Mesendoderm (in vitro differentiated cells): Measurements from ENCODE around the gene FGF5.
"Not testable (repeated sequence)": the region's sequence is repeated elsewhere in the genome, so short reads cannot be mapped to it uniquely, and the experiment has no call there.

Source experiments
- DNase-seq: peaks from one replicate; pipeline ENCODE4 v3.0.0; 2013
- H2AK5ac ChIP-seq: 2 replicates; pipeline ENCODE4 v1.6.1; 2013; ENCODE audit warnings: low read length, inconsistent platforms
- H2BK120ac ChIP-seq: 2 replicates; pipeline ENCODE4 v1.6.1; 2013; ENCODE audit warnings: low read depth, mild to moderate bottlenecking, low read length, moderate library complexity, mixed read lengths
- H2BK15ac ChIP-seq: replicated peaks from 2 replicates; pipeline ENCODE4 v1.6.1; 2013; ENCODE audit warnings: low read depth, mild to moderate bottlenecking, moderate library complexity
- H2BK5ac ChIP-seq: 2 replicates; pipeline ENCODE4 v1.6.1; 2013; ENCODE audit warnings: low read length, inconsistent platforms
- H3K18ac ChIP-seq: 2 replicates; pipeline ENCODE4 v1.6.1; 2013; ENCODE audit warnings: mild to moderate bottlenecking, low read length, mixed read lengths
- H3K23ac ChIP-seq: one replicate; pipeline ENCODE4 v1.6.1; 2013; ENCODE audit warnings: low read length
- H3K27ac ChIP-seq: 2 replicates; pipeline ENCODE4 v1.5.1; 2013; ENCODE audit warnings: low read depth, mild to moderate bottlenecking, inconsistent platforms, low read length, moderate library complexity
- H3K27me3 ChIP-seq: 2 replicates; pipeline ENCODE4 v1.6.1; 2013; ENCODE audit warnings: low read length, control low read depth, mild to moderate bottlenecking, inconsistent platforms; ENCODE audit not compliant: insufficient read depth, poor library complexity
- H3K36me3 ChIP-seq: 2 replicates; pipeline ENCODE4 v1.6.1; 2013; ENCODE audit warnings: low read length, inconsistent platforms; ENCODE audit not compliant: control insufficient read depth, insufficient read depth
- H3K4ac ChIP-seq: one replicate; pipeline ENCODE4 v1.6.1; 2013; ENCODE audit warnings: low read depth, mild to moderate bottlenecking, low read length, moderate library complexity
- H3K4me1 ChIP-seq: 2 replicates; pipeline ENCODE4 v1.6.1; 2013; ENCODE audit warnings: low read depth, low read length, inconsistent platforms; ENCODE audit not compliant: control insufficient read depth
- H3K4me2 ChIP-seq: 2 replicates; pipeline ENCODE4 v1.6.1; 2013; ENCODE audit warnings: low read length
- H3K4me3 ChIP-seq: 2 replicates; pipeline ENCODE4 v1.5.1; 2013; ENCODE audit warnings: mild to moderate bottlenecking, low read length
- H3K56ac ChIP-seq: one replicate; pipeline ENCODE4 v1.6.1; 2013; ENCODE audit warnings: low read length
- H3K79me1 ChIP-seq: 2 replicates; pipeline ENCODE4 v1.6.1; 2013; ENCODE audit warnings: low read length, inconsistent platforms
- H3K79me2 ChIP-seq: 2 replicates; pipeline ENCODE4 v1.6.1; 2013; ENCODE audit warnings: mild to moderate bottlenecking, low read length; ENCODE audit not compliant: control insufficient read depth, insufficient read depth
- H3K9ac ChIP-seq: 2 replicates; pipeline ENCODE4 v1.6.1; 2013; ENCODE audit warnings: low read length, inconsistent platforms
- H4K5ac ChIP-seq: one replicate; pipeline ENCODE4 v1.6.1; 2013; ENCODE audit warnings: low read length
- H4K8ac ChIP-seq: one replicate; pipeline ENCODE4 v1.6.1; 2013; ENCODE audit warnings: low read depth, mild to moderate bottlenecking, control low read depth, low read length, moderate library complexity
- WGBS: extraction: QIAGEN DNeasy Blood & Tissue Kit; methylation state at CpG from one replicate; pipeline ENCODE4 v1.1.7; 2013; ENCODE audit warnings: low lambda C conversion rate, missing lambda C conversion rate; ENCODE audit not compliant: insufficient coverage; ENCODE audit errors: extremely low coverage; 5-methylcytosine and 5-hydroxymethylcytosine counted together

Gene FGF5

GRCh38 chr4:80279751-80280150 lies 13.3 kb downstream of the FGF5 start:
- Histone ChIP-seq H2AK5ac (no peak overlapping the region), H3K23ac (no peak overlapping the region), H2BK5ac (no peak overlapping the region), H3K9ac (no peak overlapping the region), H3K4me1 (no peaks in the 10 kb centered on the region), H3K27me3 (no peaks in the 10 kb centered on the region), H3K4me2 (no peak overlapping the region), H3K18ac (no peak overlapping the region), H3K79me2 (no peaks in the 10 kb centered on the region), H2BK15ac (no peak overlapping the region), H3K79me1 (no peaks in the 10 kb centered on the region), H4K8ac (no peak overlapping the region), H3K4me3 (no peak overlapping the region), H4K5ac (no peak overlapping the region), H3K56ac (no peak overlapping the region), H3K4ac (no peak overlapping the region), H3K27ac (no peak overlapping the region), H2BK120ac (no peak overlapping the region), H3K36me3 (no peaks in the 10 kb centered on the region)
- WGBS = no CpG with 5 or more reads among the region's 1 CpG
- no peak for DNase-seq

- H3K27me3 ChIP-seq = no peaks in the 10 kb centered on the region
- WGBS = no CpG with 5 or more reads among the region's 7 CpGs
- H4K5ac ChIP-seq = no peak overlapping the region
- no peak overlapping the region for H4K8ac ChIP-seq
- no peaks in the 10 kb centered on the region for H3K79me1 ChIP-seq
- no peaks in the 10 kb centered on the region for H3K36me3 ChIP-seq
- no peak overlapping the region for H3K4me3 ChIP-seq
- no peak overlapping the region for H3K23ac ChIP-seq
- H3K18ac ChIP-seq = no peak overlapping the region
- H2AK5ac ChIP-seq = no peak overlapping the region
- H3K4me1 ChIP-seq = no peaks in the 10 kb centered on the region
- H2BK120ac ChIP-seq = no peak overlapping the region
- no peak overlapping the region for H3K9ac ChIP-seq
- H3K4me2 ChIP-seq = no peak overlapping the region
- no peak overlapping the region for H3K56ac ChIP-seq
- no peak overlapping the region for H2BK15ac ChIP-seq
- DNase-seq = no peak
- no peak overlapping the region for H3K4ac ChIP-seq
- no peak overlapping the region for H2BK5ac ChIP-seq
- H3K27ac ChIP-seq = no peak overlapping the region
- no peaks in the 10 kb centered on the region for H3K79me2 ChIP-seq
Observed at GRCh38 chr4:80286451-80286850, 20.0 kb downstream of the FGF5 start.

GRCh38 chr4:80290665-80291064 lies 24.2 kb downstream of the FGF5 start:
- WGBS = no CpG with 5 or more reads among the region's 2 CpGs
- H3K4me1 ChIP-seq, H2BK15ac ChIP-seq, H3K18ac ChIP-seq, H3K79me1 ChIP-seq, H3K36me3 ChIP-seq, H3K9ac ChIP-seq, H2AK5ac ChIP-seq, H3K4me3 ChIP-seq, H3K4me2 ChIP-seq, H4K8ac ChIP-seq, H3K27me3 ChIP-seq, H3K27ac ChIP-seq, H2BK120ac ChIP-seq, H4K5ac ChIP-seq, H3K4ac ChIP-seq, H3K23ac ChIP-seq, H2BK5ac ChIP-seq, H3K56ac ChIP-seq, H3K79me2 ChIP-seq, DNase-seq: not testable (repeated sequence)

- no CpG with 5 or more reads among the region's 2 CpGs for WGBS
- H3K27me3 ChIP-seq = no peaks in the 10 kb centered on the region
- no peak overlapping the region for H3K56ac ChIP-seq
- H3K79me1 ChIP-seq = no peaks in the 10 kb centered on the region
- no peak overlapping the region for H3K9ac ChIP-seq
- H3K79me2 ChIP-seq = no peaks in the 10 kb centered on the region
- no peak overlapping the region for H3K4me3 ChIP-seq
- no peak overlapping the region for H3K18ac ChIP-seq
- no peak overlapping the region for H2BK15ac ChIP-seq
- no peak overlapping the region for H4K5ac ChIP-seq
- DNase-seq = no peak
- H3K27ac ChIP-seq = no peak overlapping the region
- no peak overlapping the region for H2AK5ac ChIP-seq
- H4K8ac ChIP-seq = no peak overlapping the region
- H2BK5ac ChIP-seq = no peak overlapping the region
- H3K4me2 ChIP-seq = no peak overlapping the region
- H3K36me3 ChIP-seq = no peaks in the 10 kb centered on the region
- H2BK120ac ChIP-seq = no peak overlapping the region
- no peaks in the 10 kb centered on the region for H3K4me1 ChIP-seq
- no peak overlapping the region for H3K23ac ChIP-seq
- no peak overlapping the region for H3K4ac ChIP-seq
Observed at GRCh38 chr4:80294206-80294605, 27.7 kb downstream of the FGF5 start.

- Histone ChIP-seq H3K27ac (no peak overlapping the region), H3K27me3 (no peaks in the 10 kb centered on the region), H3K9ac (no peak overlapping the region), H3K36me3 (no peaks in the 10 kb centered on the region), H3K4me3 (no peak overlapping the region), H3K79me1 (no peaks in the 10 kb centered on the region), H4K8ac (no peak overlapping the region), H3K4me2 (no peak overlapping the region), H3K23ac (no peak overlapping the region), H4K5ac (no peak overlapping the region), H2BK15ac (no peak overlapping the region), H2AK5ac (no peak overlapping the region), H3K79me2 (no peaks in the 10 kb centered on the region), H3K4me1 (no peaks in the 10 kb centered on the region), H2BK120ac (no peak overlapping the region), H3K18ac (no peak overlapping the region), H3K56ac (no peak overlapping the region), H3K4ac (no peak overlapping the region), H2BK5ac (no peak overlapping the region)
- no CpG with 5 or more reads among the region's 3 CpGs for WGBS
- DNase-seq = no peak
Observed at GRCh38 chr4:80295336-80295735, 28.9 kb downstream of the FGF5 start.

- WGBS = no CpG with 5 or more reads among the region's 5 CpGs
- Histone ChIP-seq H3K79me1 (no peaks in the 10 kb centered on the region), H3K27me3 (no peaks in the 10 kb centered on the region), H3K23ac (no peak overlapping the region), H3K4me2 (no peak overlapping the region), H2BK15ac (no peak overlapping the region), H3K56ac (no peak overlapping the region), H3K4me3 (no peak overlapping the region), H4K8ac (no peak overlapping the region), H3K36me3 (no peaks in the 10 kb centered on the region), H2AK5ac (no peak overlapping the region), H3K4ac (no peak overlapping the region), H3K27ac (no peak overlapping the region), H4K5ac (no peak overlapping the region), H2BK120ac (no peak overlapping the region), H3K79me2 (no peaks in the 10 kb centered on the region), H3K4me1 (no peaks in the 10 kb centered on the region), H3K9ac (no peak overlapping the region), H3K18ac (no peak overlapping the region), H2BK5ac (no peak overlapping the region)
- DNase-seq = no peak
Observed at GRCh38 chr4:80295826-80296225, 29.4 kb downstream of the FGF5 start.
